ENCODE data around the gene GALNT1.

GALNT1 gene

DNA sequence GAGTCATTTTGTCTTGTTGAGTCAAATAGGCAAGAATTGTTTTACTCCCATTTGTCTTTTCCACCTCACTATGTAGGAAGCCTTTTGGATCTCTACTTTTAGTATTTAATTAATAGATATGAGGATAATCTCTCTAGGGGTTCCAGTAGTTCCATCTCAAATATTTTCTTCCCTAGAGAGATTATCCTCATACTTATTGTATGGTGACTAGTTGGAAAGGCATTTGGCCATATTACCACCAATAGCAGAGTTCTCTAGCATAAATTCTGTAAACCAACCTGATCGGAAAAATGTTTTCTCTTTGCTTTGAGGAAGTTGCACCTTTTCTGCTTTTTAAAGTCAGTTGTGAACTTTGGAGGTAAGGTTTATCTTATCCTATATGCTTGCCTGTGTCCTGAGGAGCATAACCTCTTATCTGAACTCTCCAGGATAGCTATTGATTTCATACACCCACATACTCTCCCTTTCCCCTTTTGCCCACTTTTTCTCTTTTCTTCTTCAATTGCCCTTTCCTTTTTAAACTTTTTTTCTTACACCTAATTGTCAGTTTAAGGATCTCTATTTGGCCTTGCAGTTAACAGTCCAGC lies 100.8 kb downstream of the GALNT1 start:
- no peak for DNase-seq

DNA sequence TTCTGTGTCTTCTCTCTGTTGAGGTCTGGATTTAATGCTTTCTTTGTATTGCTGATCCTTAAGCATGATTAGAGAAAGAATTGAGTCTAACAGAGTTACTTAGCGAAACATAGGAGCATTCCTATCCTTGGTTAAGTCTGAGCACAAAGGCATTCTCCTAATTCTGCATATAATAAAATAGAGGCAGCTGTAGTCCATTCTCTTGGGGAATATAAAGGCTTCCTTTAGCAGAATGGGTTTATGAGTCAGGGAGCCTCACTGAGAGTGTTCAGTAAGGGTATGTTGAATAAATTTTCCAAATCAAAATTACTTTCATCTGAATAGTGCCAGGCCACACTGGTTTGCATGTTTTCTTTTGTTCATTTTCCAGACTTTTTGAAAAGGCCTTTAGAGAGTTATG lies 101.5 kb downstream of the GALNT1 start:
- no peak for DNase-seq

DNA sequence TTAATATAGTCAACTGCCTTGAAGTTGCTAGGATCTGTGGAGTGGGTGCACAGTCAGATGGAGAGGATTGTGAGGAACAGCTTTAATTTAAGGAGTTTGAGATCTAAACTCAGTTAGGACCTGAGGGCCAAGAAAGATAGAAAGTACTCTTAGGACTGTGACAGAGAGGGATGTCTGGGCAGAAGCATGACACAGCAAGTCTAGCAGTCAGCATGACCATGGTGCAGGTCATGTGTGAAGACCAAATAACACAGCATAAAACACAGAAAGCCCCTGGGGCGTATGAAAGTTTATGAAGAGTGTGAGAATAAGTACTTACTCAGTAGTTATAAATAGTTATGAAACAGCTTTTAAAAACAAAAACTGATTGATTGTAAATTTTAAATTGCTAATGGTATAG lies 107.2 kb downstream of the GALNT1 start:
- no peak for DNase-seq

DNA sequence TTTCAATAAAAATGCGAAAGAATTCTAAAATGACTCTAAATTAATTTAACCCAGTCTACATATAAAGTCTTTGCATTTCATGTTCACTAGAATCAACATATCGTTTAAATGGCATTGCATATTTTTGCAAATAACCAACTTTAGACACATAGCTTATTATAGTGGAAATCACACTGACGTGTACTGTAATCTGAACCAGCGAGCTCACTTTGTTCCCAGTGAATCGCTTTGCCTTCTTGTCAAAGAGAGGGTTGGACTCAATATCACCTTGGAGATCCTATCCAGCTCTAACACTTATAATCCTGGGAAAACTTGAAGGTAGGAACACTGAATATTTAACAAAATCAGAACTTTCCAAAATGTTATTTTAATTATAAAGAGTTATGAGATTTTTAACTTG lies 108.2 kb downstream of the GALNT1 start:
- no peak for DNase-seq

DNA sequence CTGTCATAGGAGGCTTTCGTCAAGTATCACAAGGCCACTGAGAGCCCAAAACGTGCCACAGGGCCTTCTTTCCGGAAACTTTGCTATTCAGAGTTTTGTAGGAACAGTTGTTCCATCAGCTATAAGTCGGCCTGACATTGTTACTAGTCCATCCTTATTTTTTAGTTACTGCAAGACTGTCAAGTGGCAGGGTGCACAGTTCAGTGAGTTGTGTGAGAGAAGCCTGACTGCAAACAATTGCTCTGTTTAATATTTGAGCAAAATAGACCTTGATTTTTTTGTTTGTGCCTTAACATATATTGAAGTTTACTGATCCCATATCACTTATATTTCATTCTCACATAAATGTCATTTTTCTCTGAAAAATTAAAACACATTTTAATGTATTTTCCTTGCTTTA lies 110.1 kb downstream of the GALNT1 start:
- no peak for DNase-seq

DNA sequence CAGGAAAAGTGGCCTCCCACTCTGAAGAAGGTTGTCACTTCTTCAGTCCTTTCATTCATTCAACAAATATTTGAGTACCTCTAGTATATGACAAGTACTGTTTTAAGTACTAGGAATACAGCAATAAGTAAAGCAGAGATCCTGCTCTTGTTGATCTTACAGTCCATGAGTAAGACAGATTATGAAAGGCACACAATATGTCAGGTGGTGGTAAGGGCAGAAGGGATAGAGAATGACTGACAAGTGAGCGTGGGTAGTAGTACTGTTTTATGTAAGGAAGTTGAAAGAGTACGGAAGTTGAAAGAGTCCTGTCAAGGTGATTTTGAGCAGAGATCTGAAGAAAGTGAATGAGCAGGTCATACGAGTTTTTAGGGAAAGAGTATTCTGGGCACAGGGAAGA lies 111.3 kb downstream of the GALNT1 start:
- DNase-seq = peak; percentile 17

DNA sequence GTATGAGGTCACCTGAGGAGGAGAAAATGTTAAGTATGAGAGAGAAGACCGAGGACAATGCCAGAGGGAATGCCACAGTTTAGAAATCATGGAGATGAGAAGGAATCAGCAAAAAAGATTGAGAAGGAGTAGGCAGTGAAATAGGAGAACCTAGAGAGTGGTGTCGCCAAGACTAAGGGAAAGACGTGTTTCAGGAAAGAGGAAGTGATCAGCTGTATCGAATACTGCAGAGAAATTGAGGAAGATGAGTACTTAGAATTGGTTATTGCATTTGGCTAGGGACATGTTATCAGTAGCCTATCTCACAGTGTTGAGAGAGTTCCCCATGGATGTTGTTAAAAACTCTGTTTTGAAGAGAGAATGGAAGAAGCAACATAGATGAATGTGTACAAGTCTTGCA lies 112.3 kb downstream of the GALNT1 start:
- DNase-seq = no peak

DNA sequence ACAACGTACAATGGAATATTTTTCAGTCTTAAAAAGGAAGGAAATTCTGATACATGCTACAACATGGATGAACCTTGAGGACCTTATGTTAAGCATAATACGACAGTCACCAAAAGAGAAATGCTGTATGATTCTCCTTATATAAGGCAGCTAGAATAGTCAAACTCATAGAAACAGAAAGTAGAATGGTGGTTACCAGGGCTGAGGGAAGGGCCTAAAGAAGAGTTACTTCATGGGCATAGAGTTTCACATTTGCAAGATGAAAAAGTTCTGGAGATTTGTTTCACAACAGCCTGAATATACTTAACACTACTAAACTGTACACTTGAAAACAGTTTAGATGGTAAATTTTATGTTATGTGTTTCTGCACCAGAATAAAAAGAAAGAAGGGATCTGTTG lies 113.3 kb downstream of the GALNT1 start:
- peak; percentile 2 for DNase-seq

DNA sequence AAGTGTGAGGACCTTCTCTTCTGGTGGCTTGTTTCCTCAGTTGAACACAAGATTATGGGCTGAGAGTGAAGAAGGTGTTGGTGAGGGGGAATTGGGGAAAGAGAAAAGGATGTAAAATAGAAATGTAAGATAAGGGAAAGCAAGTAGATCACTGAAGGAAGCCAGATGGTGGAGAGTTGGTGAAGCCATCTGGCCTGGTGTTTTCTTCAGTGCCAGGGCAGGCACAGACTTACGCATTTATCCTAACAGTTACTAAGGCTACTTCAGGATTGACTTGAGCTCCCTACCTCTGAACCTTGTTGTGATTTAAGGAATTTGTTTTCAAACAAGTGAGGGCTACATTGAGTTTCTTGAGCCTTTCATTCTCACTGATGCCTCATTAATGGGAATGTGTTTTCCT lies 113.8 kb downstream of the GALNT1 start:
- DNase-seq = no peak

DNA sequence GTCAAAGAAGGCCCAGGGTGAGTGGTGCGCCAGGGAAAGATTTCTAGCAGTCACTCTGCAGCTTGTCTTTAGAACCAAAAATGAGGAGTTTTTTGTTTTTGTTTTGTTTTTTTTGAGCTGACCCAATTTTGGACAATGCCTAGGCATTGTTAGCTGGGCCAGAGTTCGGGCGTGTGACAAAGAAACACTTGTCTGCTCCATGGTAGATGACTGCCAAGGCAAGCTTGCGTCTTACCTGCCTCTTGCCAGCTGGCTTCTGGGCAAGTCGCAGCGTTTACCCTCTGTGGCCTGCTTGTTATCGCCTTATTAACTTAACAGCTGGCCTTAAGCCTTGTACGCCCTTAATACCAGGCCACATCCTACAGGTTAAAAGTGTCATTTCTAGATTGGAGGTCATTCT lies 114.3 kb downstream of the GALNT1 start:
- DNase-seq = no peak

DNA sequence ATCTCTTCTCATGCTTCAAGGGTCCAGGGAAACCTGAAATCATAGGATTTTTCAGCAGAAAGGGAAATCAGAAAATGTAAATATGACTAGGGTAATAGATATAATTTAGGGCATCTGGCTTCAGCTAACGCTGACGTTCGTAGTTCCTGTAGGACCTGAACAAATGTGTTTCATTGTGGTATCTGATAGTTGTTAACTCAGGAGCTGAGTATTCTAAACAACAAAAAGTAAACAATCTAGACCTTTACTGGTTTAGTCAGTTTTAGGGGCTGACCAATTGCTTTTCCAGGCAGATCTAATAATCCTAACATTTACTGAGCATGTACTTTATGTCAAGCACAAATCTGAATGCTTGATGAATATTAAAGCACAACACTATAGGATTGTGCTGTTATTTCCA lies 114.8 kb downstream of the GALNT1 start:
- DNase-seq = no peak

DNA sequence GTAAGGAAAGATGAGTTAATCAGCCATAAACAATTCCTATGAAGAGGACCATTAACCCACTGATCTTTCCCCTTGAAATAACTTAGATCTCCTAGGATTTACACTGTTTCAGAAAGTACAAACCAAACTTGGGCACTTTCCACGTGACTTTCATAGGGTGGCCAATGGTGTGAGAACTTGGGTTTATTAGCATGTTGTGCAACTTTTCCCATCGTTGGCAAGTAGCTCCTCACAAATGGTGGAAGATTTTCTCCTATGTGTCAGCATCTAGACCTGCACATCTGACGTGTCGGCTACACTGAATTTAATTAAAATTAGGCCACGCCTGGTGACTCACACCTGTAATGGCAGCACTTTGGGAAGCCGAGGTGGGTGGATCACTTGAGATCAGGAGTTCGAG lies 116.3 kb downstream of the GALNT1 start:
- no peak for DNase-seq

DNA sequence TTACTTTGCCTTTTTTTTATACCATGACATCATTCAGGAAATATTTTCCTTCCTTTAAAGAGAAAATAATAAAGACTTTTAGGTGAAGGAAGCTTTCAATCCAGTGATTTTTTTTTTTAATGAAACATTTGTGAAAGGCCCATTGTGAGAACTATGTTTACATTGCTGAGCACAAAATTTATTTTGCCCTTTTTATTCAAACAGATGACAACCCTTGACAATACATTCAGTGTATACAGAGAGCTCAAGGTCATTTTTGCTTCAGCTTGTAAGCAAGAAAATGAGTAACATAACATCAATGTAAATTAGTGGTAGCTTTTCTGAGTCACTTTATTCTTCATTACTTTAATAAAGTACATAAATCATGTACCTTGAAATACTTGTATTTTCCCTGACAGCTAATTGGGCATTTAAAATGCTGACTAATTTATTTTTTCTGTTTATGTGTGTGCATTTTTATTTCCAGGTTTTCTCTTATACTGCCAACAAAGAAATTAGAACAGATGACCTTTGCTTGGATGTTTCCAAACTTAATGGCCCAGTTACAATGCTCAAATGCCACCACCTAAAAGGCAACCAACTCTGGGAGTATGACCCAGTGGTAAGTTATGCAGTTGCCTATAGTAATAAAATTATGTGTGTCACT lies 121.6 kb downstream of the GALNT1 start:
- no peak for DNase-seq

DNA sequence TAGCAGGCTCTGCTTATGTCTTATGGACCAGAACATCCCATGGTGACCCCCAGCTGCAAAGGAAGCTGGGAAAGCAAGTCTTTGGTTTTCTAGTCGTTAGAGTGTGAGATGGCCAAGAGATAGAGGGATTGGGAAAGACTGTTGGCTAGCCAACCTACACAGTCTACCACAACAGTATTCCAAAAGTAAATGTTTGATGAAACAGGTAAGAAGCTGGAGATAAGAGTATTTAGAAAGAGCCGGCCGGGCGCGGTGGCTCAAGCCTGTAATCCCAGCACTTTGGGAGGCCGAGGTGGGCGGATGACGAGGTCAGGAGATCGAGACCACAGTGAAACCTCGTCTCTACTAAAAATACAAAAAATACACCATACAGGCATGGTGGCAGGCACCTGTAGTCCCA lies 124.4 kb downstream of the GALNT1 start:
- DNase-seq = no peak

DNA sequence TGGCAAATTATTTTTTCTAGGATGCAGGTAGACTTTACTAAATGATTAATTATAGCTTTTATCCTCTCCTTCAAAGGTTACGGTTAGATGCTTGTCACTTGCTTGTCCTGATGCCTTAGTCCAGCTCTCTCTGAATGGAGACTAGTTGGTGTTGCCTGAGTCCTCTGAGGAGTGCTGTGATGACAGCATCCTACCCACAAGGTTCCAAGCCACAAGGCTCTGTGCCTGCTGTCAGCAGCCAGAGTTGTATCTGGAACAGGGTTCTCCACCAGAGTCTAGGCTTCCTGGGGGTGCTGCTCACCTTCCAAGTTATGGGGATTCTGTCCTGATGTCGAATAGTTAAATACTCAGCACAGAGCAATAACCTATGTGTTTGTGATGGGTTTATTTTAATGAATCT lies 125.7 kb downstream of the GALNT1 start:
- no peak for DNase-seq

DNA sequence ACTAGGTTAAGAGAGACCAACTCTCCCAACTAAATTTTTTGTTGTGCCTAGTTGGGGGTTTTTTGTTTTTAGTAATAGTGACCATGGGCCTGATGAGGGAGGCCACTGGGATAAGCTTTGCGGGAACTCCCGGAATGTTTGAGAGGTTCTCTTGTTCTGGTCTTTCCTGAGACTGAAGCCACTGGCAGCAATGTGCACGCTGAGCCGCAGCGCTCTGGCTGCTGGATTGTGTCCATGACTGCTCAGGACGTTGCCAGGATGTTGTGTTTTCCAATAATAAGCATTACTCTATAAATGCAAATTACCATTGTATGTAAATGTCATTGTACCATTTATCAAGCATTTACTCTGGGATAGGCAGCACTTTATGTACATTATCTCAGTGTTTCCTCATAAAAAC lies 126.1 kb downstream of the GALNT1 start:
- no peak for DNase-seq

DNA sequence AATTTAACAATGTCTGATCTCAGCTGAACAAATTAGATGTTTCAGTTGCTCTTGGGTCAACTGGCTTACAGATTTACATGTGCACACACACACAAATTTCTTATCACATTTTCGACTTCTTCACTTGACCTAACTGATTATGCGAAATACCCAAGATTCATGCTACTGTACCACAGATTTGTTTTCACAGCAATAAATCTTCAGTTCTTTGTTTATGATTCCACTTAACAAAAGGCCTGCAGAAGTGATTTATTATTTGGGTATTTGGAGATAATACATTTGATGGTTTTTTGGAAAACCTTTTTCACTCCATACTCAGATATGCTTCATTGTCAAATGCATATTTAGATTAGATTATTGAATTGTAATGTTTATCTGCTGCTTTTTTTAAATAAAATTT lies 129.0 kb downstream of the GALNT1 start:
- no peak for DNase-seq

DNA sequence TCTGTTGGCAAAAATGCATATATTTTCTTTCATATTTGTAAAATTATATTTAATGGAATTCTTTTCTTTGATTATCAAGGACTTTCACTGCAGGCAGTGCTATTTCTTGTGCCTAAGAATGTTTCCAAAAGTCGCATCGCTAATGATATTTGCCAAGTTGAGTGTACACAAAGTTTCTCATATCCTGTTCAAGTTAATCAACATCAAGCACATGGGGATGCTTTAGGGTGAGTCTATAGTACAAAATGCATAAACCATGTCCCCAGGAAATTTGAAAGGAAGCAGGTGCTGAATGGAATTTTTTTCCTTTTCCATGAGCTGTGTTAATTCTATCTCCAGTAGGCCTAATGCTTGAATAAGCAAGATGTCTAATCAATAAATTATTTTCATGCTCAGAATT lies 129.7 kb downstream of the GALNT1 start:
- no peak for DNase-seq

DNA sequence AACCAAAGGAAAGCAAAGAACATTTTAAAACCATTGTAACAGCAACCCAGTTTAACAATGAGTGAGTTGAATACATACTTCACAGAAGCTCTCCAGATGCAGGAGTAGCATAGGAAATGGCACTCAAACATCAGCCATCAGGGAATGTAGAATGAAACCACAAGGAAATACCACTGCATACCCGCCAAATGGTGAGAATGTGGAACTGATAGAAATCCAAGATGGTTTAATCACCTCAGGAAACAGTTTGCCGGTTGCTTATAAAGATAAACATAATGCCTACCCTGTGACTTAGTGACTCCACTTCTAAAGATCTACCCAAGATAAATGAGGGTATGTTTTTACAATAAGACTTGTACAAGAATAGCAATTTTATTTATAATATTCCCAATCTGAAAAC lies 132.0 kb downstream of the GALNT1 start:
- DNase-seq = no peak

DNA sequence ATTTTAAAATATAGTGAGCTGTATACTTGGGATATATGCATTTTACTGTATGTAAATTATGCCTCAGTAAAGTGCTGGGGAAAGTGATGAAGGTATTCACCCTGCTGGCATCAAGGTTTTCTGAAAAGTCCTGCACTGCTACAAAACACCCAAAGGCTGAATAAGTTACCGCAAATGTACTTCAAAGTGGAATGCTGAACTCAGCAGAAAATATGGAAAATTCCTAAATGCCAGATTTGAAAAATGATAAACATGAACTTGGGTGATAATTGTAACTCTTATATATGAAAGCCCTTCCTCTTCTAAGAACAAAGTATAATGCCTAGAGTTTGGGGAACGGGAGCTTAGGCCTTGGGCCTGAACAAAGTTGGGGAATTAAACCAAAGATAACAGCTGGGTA lies 133.0 kb downstream of the GALNT1 start:
- DNase-seq = no peak

DNA sequence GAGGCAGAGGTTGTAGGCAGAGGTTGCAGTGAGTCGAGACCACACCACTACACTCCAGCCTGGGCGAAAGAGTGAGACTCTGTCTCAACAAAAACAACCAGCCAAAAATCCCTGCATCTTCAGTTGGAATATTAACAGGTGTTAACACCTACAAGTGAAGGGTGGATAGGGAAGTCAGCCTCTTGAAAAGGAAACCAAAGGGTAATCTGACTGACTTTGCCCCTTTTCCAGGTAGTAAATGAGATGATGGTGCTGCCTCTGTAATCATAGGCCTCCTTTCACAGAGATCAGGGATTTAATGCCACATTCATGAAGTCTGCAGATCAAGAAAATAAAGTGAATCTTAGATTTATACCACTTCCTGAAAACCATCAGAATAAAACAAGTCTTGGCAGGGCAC lies 133.6 kb downstream of the GALNT1 start:
- no peak for DNase-seq

DNA sequence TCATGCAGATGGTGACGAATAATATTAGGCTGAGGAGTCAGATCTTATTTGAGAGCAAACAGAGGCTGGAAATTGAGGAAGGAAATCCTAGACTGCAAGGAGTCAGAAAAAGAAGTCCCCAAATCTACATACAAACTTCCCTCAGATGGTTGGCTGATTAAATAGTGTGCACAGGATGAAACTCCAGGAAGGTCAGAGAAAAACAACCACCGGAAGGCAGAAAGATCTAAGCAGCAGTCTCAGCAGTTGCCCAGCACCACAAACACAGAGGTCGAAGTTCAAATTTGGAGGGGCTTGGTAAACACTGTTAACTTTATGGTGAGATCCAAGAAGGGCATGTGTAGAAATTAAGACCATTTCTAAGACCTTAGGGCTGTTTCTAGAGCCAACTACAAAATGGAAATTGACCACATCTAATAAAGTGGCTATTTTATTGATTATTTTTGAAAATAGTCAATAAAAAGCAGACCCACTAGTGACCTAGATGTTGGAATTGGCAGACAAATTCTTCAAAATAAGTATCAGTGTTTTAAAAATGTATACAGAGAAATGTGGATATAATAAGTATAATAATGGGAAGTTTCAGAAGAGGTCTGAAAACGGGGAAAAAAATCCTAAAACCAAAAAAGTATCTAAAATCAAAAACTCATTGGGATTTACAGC lies 134.8 kb downstream of the GALNT1 start:
- DNase-seq = no peak

DNA sequence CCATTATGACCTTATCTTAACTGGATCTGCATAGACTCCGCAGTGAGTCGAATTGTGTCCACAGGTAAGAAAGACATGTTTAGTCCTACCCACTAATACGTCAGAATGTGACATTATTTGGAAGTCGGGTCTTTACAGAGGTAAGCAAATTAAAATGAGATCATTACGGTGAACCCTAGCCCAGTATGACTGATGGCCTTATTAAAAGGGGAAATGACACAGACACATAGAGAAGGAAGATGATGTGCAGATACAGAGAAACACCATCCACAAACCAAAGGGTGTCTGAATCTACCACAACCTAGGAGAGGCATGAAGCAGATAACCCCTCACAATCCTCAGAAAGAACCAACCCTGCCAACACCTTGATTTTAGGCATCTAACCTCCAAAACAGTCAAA lies 135.6 kb downstream of the GALNT1 start:
- no peak for DNase-seq

DNA sequence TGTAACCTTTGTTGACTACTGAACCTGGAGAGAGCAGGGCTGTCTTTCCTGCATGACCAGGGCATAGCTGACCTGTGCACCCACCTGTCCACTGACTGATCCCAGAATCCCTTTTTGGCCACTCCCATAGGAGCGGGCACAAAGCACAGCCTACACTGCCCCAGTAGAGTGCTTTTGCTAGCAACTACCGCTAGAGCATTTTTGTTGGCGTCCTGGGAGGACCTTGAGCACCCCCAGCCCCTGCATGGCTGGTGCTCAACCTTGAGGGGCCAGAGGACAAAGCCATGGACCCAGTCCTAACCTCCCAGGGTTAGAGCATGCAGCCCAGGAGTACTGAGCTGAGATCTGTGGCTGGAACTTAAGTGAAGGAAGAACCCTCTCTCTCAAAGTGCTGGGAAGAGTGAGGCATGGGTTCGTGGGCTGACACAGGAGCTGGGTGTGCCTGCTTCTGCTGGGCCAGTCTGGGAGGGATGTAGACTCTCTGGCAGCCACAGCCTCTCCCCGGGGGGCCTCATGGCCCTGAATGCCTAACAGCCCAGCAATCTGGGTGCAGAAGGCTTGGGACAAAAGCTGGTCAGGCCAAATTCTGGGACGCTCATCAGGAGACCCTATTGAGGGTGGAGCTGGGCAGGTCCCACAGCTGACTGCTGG lies 140.0 kb downstream of the GALNT1 start:
- DNase-seq = no peak

Measured in activated CD4-positive, alpha-beta T cell treated with anti-CD3 and anti-CD28 coated beads, Interleukin-10, Interleukin-2, amounts not matched to agents 100 ng/mL and 50 ng/mL, durations not matched to agents 16 hours and 8 hours (primary cell).